ENCODE measurements around the gene THRB. TPM values are rescaled to one million over a fixed set of nuclear protein-coding genes. Genes with fewer than 3 reads are reported as not detected.

The THRB gene
- total RNA-seq, 1 experiment from 2014 or later: 5.8 TPM

- TF ChIP-seq GABPB1 (CRISPR knock-in tag; IDR thresholded peaks at IDR 0.05) (no peak), PRRX2 (CRISPR knock-in tag; IDR thresholded peaks at IDR 0.05) (no peak), ERG (CRISPR knock-in tag; IDR thresholded peaks at IDR 0.05) (no peak), TCF7 (CRISPR knock-in tag; IDR thresholded peaks at IDR 0.05; ENCODE audit: low read depth) (no peak), GRHL2 (CRISPR knock-in tag; IDR thresholded peaks at IDR 0.05; ENCODE audit: insufficient replicate concordance, severe bottlenecking) (no peak), SMAD3 (CRISPR knock-in tag; IDR thresholded peaks at IDR 0.05; ENCODE audit: borderline replicate concordance) (no peak), RORB (CRISPR knock-in tag; IDR thresholded peaks at IDR 0.05) (no peak), NR1H2 (CRISPR knock-in tag; IDR thresholded peaks at IDR 0.05) (no peak)
- TF ChIP-seq, protein P1, sequence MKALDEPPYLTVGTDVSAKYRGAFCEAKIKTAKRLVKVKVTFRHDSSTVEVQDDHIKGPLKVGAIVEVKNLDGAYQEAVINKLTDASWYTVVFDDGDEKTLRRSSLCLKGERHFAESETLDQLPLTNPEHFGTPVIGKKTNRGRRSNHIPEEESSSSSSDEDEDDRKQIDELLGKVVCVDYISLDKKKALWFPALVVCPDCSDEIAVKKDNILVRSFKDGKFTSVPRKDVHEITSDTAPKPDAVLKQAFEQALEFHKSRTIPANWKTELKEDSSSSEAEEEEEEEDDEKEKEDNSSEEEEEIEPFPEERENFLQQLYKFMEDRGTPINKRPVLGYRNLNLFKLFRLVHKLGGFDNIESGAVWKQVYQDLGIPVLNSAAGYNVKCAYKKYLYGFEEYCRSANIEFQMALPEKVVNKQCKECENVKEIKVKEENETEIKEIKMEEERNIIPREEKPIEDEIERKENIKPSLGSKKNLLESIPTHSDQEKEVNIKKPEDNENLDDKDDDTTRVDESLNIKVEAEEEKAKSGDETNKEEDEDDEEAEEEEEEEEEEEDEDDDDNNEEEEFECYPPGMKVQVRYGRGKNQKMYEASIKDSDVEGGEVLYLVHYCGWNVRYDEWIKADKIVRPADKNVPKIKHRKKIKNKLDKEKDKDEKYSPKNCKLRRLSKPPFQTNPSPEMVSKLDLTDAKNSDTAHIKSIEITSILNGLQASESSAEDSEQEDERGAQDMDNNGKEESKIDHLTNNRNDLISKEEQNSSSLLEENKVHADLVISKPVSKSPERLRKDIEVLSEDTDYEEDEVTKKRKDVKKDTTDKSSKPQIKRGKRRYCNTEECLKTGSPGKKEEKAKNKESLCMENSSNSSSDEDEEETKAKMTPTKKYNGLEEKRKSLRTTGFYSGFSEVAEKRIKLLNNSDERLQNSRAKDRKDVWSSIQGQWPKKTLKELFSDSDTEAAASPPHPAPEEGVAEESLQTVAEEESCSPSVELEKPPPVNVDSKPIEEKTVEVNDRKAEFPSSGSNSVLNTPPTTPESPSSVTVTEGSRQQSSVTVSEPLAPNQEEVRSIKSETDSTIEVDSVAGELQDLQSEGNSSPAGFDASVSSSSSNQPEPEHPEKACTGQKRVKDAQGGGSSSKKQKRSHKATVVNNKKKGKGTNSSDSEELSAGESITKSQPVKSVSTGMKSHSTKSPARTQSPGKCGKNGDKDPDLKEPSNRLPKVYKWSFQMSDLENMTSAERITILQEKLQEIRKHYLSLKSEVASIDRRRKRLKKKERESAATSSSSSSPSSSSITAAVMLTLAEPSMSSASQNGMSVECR (CRISPR knock-in tag; IDR thresholded peaks at IDR 0.05; ENCODE audit: borderline replicate concordance): no peak
- TF ChIP-seq, protein P2, sequence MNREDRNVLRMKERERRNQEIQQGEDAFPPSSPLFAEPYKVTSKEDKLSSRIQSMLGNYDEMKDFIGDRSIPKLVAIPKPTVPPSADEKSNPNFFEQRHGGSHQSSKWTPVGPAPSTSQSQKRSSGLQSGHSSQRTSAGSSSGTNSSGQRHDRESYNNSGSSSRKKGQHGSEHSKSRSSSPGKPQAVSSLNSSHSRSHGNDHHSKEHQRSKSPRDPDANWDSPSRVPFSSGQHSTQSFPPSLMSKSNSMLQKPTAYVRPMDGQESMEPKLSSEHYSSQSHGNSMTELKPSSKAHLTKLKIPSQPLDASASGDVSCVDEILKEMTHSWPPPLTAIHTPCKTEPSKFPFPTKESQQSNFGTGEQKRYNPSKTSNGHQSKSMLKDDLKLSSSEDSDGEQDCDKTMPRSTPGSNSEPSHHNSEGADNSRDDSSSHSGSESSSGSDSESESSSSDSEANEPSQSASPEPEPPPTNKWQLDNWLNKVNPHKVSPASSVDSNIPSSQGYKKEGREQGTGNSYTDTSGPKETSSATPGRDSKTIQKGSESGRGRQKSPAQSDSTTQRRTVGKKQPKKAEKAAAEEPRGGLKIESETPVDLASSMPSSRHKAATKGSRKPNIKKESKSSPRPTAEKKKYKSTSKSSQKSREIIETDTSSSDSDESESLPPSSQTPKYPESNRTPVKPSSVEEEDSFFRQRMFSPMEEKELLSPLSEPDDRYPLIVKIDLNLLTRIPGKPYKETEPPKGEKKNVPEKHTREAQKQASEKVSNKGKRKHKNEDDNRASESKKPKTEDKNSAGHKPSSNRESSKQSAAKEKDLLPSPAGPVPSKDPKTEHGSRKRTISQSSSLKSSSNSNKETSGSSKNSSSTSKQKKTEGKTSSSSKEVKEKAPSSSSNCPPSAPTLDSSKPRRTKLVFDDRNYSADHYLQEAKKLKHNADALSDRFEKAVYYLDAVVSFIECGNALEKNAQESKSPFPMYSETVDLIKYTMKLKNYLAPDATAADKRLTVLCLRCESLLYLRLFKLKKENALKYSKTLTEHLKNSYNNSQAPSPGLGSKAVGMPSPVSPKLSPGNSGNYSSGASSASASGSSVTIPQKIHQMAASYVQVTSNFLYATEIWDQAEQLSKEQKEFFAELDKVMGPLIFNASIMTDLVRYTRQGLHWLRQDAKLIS (CRISPR knock-in tag; IDR thresholded peaks at IDR 0.05; ENCODE audit: borderline replicate concordance): no peak
- TF ChIP-seq, protein P3, sequence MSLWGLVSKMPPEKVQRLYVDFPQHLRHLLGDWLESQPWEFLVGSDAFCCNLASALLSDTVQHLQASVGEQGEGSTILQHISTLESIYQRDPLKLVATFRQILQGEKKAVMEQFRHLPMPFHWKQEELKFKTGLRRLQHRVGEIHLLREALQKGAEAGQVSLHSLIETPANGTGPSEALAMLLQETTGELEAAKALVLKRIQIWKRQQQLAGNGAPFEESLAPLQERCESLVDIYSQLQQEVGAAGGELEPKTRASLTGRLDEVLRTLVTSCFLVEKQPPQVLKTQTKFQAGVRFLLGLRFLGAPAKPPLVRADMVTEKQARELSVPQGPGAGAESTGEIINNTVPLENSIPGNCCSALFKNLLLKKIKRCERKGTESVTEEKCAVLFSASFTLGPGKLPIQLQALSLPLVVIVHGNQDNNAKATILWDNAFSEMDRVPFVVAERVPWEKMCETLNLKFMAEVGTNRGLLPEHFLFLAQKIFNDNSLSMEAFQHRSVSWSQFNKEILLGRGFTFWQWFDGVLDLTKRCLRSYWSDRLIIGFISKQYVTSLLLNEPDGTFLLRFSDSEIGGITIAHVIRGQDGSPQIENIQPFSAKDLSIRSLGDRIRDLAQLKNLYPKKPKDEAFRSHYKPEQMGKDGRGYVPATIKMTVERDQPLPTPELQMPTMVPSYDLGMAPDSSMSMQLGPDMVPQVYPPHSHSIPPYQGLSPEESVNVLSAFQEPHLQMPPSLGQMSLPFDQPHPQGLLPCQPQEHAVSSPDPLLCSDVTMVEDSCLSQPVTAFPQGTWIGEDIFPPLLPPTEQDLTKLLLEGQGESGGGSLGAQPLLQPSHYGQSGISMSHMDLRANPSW (CRISPR knock-in tag; conservative IDR thresholded peaks at IDR 0.05; ENCODE audit: low read depth): no peak
- TF ChIP-seq, protein P4, sequence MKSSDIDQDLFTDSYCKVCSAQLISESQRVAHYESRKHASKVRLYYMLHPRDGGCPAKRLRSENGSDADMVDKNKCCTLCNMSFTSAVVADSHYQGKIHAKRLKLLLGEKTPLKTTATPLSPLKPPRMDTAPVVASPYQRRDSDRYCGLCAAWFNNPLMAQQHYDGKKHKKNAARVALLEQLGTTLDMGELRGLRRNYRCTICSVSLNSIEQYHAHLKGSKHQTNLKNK (CRISPR knock-in tag; IDR thresholded peaks at IDR 0.05): no peak
Measured at GRCh38 chr3:24506966-24507775, 12.5 kb upstream of the THRB start (continued).
